Nephron progenitor cell (in vitro differentiated cells): ENCODE data around the gene ADARB2.

Source experiments
- DNase-seq: peaks from one replicate; pipeline ENCODE4 v3.0.0; 2021
- H3K27ac Mint-ChIP-seq: 2 replicates; pipeline ENCODE4 v1.8.0; 2021; ENCODE audit warnings: mild to moderate bottlenecking, moderate library complexity, mixed read lengths
- H3K27me3 Mint-ChIP-seq: 2 replicates; pipeline ENCODE4 v1.8.0; 2021; ENCODE audit warnings: mild to moderate bottlenecking, low read depth, mixed read lengths; ENCODE audit not compliant: poor library complexity
- H3K36me3 Mint-ChIP-seq: 2 replicates; pipeline ENCODE4 v1.8.0; 2021; ENCODE audit warnings: low read depth, mixed read lengths
- H3K4me1 Mint-ChIP-seq: 2 replicates; pipeline ENCODE4 v1.8.0; 2021; ENCODE audit warnings: mixed read lengths
- H3K4me3 Mint-ChIP-seq: 2 replicates; pipeline ENCODE4 v1.8.0; 2021; ENCODE audit warnings: mild to moderate bottlenecking, moderate library complexity, mixed read lengths
- H3K9me3 Mint-ChIP-seq: 2 replicates; pipeline ENCODE4 v1.8.0; 2021; ENCODE audit warnings: mild to moderate bottlenecking, moderate library complexity, mixed read lengths
- CTCF ChIP-seq: fragments of 200-600 bp; sonication (generic); IDR thresholded peaks from 2 replicates; pipeline ENCODE4 v1.5.0; 2021; ENCODE audit warnings: antibody characterized with exemption

ADARB2 gene

GRCh38 chr10:1361411-1362105, 375.8 kb downstream of the ADARB2 start:
- Mint-ChIP-seq H3K27ac (no peak overlapping the region), H3K4me3 (no peak overlapping the region), H3K36me3 (no peaks in the 10 kb centered on the region), H3K9me3 (no peaks in the 10 kb centered on the region), H3K27me3 (peaks cover 8% of the 10 kb centered on the region), H3K4me1 (peaks cover 52% of the 10 kb centered on the region)
- DNase-seq, result no peak
- no peak for TF ChIP-seq CTCF

- peak overlapping the region; percentile 61 for H3K27ac Mint-ChIP-seq
- H3K4me3 Mint-ChIP-seq, result peak overlapping the region; percentile 61
- H3K36me3 Mint-ChIP-seq, result no peaks in the 10 kb centered on the region
These were observed 376.7 kb downstream of the ADARB2 start for GRCh38 chr10:1360558-1361164.

GRCh38 chr10:1360011-1360557, 377.2 kb downstream of the ADARB2 start:
- no peaks in the 10 kb centered on the region for H3K36me3 Mint-ChIP-seq
- H3K4me1 Mint-ChIP-seq, result peaks cover 51% of the 10 kb centered on the region
- H3K4me3 Mint-ChIP-seq, result peak overlapping the region; percentile 61
- H3K27me3 Mint-ChIP-seq, result peaks cover 10% of the 10 kb centered on the region
- H3K9me3 Mint-ChIP-seq, result no peaks in the 10 kb centered on the region
- H3K27ac Mint-ChIP-seq, result no peak overlapping the region
- DNase-seq, result peak; percentile 52
- TF ChIP-seq CTCF, result peak; percentile 44

More at GRCh38 chr10:1360558-1361164, 376.7 kb downstream of the ADARB2 start:
- Mint-ChIP-seq H3K27me3 (peaks cover 8% of the 10 kb centered on the region), H3K9me3 (no peaks in the 10 kb centered on the region), H3K4me1 (peaks cover 49% of the 10 kb centered on the region)
- no peak for TF ChIP-seq CTCF
- peak; percentile 44 for DNase-seq

GRCh38 chr10:1359626-1359955, 377.7 kb downstream of the ADARB2 start:
- Mint-ChIP-seq H3K4me1 (peaks cover 56% of the 10 kb centered on the region), H3K36me3 (no peaks in the 10 kb centered on the region), H3K27ac (no peak overlapping the region), H3K4me3 (no peak overlapping the region), H3K27me3 (peaks cover 13% of the 10 kb centered on the region), H3K9me3 (no peaks in the 10 kb centered on the region)
- TF ChIP-seq CTCF, result no peak
- DNase-seq, result no peak

GRCh38 chr10:1358860-1359625, 378.3 kb downstream of the ADARB2 start:
- Mint-ChIP-seq H3K27ac (no peak overlapping the region), H3K4me3 (no peak overlapping the region), H3K4me1 (peaks cover 57% of the 10 kb centered on the region), H3K9me3 (no peaks in the 10 kb centered on the region), H3K36me3 (no peaks in the 10 kb centered on the region), H3K27me3 (peaks cover 14% of the 10 kb centered on the region)
- no peak for DNase-seq
- TF ChIP-seq CTCF, result no peak
